Measurements from ENCODE around the gene PIP4K2B.

The PIP4K2B gene

DNA sequence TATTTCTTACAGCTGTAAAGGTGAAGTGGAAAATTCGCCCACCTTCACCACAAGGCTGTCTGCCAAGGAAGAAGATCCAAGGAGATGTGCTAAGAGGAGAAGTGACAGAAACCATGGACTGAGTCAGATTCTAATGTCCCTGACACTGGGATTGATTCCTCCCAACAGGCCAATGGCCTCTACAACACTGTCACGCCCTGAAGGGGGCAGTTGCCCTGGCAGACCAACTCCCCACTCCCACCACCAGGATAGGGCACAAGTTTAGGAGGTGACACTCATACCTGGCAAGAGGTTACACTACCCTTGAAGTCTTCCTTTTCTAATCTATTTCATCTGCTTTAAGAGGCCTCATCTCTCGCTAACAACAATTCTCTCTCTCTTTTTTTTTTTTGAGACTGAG lies 16.1 kb downstream of the PIP4K2B start:
- DNase-seq (ENCODE audit: low read depth), result no peak

DNA sequence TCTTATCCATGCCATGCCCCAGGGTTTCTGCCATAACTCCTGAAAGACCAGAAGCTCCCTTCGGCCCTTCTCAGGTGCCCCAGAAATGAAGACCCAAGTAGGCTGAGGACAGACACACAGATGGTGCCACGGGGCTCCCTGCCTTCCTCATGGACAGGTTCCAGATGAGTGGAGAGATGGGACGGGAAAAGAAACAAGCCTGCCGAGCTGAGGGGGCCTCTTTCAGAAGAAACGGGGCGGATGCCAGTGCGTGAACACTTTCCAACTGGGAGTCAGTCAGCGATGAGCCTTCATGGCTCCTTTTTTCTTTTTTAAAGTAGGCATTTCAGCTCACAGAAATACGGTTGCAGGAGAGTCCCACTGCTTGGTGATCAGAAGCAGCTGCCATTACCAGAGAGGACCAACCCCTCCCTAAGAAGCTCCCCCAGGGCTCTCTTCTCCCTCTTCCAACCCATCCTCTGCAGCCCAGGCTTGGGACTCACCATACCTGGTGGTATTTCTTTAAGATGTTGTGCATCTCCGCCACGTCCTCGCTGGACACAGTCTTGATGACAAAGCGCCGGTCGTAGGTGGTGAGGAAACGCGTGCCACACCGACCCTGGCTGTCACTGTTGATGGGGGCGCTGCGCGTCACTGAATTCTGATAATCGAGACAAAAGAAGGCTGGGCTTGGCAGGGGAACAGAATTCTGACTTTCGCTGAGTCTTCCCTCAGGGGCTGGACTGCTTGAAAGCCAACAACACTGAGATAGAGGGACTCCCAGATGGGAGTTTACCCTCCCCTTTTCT lies 19.2 kb downstream of the PIP4K2B start:
- no peak for DNase-seq (ENCODE audit: low read depth)
- no peak overlapping the region for H3K4me3 ChIP-seq (ENCODE audit: low read depth, low read length)

More for the DNA sequence above, 16.1 kb downstream of the PIP4K2B start:
- no peak overlapping the region for H3K4me3 ChIP-seq (ENCODE audit: low read depth, low read length)

- no peak overlapping the region for H3K4me3 ChIP-seq (ENCODE audit: low read depth, low read length)
- DNase-seq (ENCODE audit: low read depth), result no peak
Measured at GRCh38 chr17:38777641-38778250, 21.6 kb downstream of the PIP4K2B start.

- DNase-seq (ENCODE audit: low read depth), result no peak
Measured at GRCh38 chr17:38773258-38773657, 26.1 kb downstream of the PIP4K2B start.

GRCh38 chr17:38768417-38768816 lies 30.9 kb downstream of the PIP4K2B start:
- H3K4me3 ChIP-seq (ENCODE audit: low read depth, low read length), result no peak overlapping the region
- no peak for DNase-seq (ENCODE audit: low read depth)

More at GRCh38 chr17:38773258-38773657, 26.1 kb downstream of the PIP4K2B start:
- H3K4me3 ChIP-seq (ENCODE audit: low read depth, low read length), result no peak overlapping the region

DNA sequence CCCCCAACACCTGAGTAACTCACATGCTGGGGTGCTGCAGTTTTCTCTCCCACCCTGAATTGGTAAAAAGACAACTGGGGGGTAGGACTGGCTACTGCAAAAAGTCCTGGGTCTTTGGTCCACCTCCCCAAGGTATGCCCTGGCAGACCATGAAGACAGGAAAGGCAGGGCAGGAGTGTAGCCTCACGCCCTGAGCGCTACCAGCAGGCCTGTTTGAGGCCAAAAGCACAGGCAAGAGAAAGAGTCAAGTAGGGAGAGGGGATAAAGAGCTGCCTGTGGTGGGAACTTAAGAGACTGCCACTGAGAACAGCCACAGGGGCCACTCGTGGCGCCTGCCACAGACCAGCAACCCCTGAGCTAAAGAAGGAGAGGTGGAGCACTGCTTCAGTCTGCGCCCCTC lies 33.0 kb downstream of the PIP4K2B start:
- no peak overlapping the region for H3K4me3 ChIP-seq (ENCODE audit: low read depth, low read length)
- no peak for DNase-seq (ENCODE audit: low read depth)

GRCh38 chr17:38762231-38762630 lies 37.1 kb downstream of the PIP4K2B start:
- no peak for DNase-seq (ENCODE audit: low read depth)
- no peak overlapping the region for H3K4me3 ChIP-seq (ENCODE audit: low read depth, low read length)

DNA sequence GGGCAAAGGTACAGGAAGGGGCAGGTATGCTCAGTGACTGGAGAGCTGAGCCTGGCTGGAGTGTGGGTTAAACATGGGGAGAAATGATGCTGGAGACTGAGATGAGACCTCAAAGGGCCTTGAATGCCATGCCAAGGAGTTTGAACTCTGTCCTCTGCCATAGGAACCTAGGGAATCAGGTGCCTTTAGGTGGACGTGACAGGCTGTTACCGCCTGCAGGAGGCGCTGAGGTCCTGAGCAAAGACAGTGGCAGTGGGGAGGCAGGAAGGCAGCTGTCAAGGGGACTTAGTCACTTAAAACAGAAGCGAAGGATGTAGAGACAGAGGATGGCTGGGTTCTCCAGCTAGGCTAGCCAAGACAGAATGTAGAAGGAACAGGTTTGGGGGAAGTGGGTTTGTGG lies 37.7 kb downstream of the PIP4K2B start:
- DNase-seq (ENCODE audit: low read depth), result no peak
- H3K4me3 ChIP-seq (ENCODE audit: low read depth, low read length), result no peak overlapping the region

GRCh38 chr17:38753071-38753506 lies 46.3 kb downstream of the PIP4K2B start:
- DNase-seq (ENCODE audit: low read depth), result no peak
- H3K4me3 ChIP-seq (ENCODE audit: low read depth, low read length), result peak overlapping the region; percentile 97

- DNase-seq (ENCODE audit: low read depth), result peak; percentile 98
- peak within 1 kb of the TSS; percentile 97 for H3K4me3 ChIP-seq (ENCODE audit: low read depth, low read length)
Measured at GRCh38 chr17:38752308-38753070, 46.9 kb downstream of the PIP4K2B start, which contains the start of gene PSMB3. PSMB3 (plus strand) TSS chr17:38752741; CDS start chr17:38752827, 86 bp downstream.

DNA sequence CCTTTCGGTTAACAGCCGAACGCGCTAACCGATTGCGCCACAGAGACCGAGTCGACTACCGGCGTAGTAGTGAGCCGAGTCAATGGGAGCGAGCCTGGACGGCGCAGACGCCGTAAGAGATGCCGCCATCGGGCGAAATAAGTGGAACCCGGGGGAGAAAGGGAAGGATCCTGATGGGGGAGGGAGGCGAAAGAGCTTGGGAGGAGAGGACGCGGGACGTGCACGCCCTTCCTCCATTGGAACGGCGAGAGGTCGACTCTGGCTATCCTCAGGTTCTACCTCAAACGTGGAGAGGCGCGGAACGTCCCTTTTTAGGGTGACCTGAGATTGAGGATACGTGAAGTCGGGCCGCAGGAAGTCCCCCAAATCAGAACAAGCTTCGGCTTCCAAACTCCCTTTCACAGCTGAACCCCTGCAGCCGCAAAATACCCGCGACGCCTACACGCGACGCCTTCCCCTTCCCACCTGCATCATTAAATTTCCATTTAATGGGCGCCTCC lies 47.5 kb downstream of the PIP4K2B start:
- DNase-seq (ENCODE audit: low read depth), result peak; percentile 61
- H3K4me3 ChIP-seq (ENCODE audit: low read depth, low read length), result peak overlapping the region; percentile 97

GRCh38 chr17:38751144-38751807 lies 48.1 kb downstream of the PIP4K2B start:
- no peak for DNase-seq (ENCODE audit: low read depth)
- H3K4me3 ChIP-seq (ENCODE audit: low read depth, low read length), result peak overlapping the region; percentile 97

- peak overlapping the region; percentile 97 for H3K4me3 ChIP-seq (ENCODE audit: low read depth, low read length)
- no peak for DNase-seq (ENCODE audit: low read depth)
Measured at GRCh38 chr17:38750312-38751121, 48.8 kb downstream of the PIP4K2B start.

- no peak for DNase-seq (ENCODE audit: low read depth)
- peak overlapping the region; percentile 65 for H3K4me3 ChIP-seq (ENCODE audit: low read depth, low read length)
Measured at GRCh38 chr17:38750044-38750311, 49.4 kb downstream of the PIP4K2B start.

GRCh38 chr17:38749223-38750043 lies 49.9 kb downstream of the PIP4K2B start:
- no peak for DNase-seq (ENCODE audit: low read depth)
- peak overlapping the region; percentile 65 for H3K4me3 ChIP-seq (ENCODE audit: low read depth, low read length)

DNA sequence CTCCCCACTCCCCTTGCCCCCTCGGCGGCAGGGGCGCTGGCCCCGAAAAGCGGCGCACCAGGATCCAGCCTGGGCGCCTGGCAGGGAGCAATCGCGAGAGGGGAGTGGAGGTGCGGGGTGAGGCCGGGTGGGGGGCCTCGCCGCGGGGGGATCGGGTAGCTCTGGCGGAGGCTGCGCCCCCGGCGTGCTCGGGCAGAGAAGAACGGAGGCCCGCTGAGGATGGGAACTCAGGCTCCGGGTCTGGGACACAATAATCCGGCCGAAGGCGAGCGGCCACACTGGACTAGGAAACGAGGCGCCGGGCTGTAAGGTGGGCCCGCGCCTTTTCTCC lies 50.5 kb downstream of the PIP4K2B start:
- DNase-seq (ENCODE audit: low read depth), result no peak
- H3K4me3 ChIP-seq (ENCODE audit: low read depth, low read length), result peak overlapping the region; percentile 65

DNA sequence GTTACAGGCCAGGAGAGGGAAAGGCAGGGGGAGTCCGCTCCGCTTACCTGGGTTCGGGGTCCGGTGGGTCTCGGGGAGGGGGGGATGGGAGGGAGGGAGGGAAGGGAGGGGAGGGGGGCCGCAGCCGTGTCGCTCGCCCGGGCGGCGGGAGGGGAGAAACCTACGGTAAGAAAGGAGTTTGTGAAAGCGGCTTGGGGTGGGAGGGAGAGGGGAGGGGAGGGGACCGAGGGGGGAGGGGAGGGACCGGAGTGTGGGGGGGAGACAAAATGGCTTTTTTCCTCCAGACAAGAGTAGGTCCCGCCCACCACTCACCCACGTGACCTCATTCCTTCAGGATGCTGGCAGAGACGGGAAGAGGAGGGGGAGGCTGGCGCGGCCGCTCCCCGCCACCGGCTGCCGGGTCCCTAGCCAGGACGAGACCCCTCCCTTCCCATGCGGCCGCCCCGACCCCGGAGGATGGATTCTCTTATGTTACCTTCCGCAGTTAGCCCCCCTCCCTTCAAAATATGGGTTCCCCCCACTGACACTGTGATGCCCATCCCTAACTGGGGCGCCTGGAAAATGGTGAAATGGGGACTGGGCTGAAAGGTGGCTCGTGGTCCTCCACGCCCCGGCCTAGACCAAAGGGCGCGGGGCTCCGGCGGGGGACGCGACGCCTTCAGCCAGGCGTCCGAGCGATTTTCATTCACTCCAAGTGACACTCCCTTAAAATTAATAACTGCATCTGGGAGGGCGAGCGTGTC lies 51.0 kb downstream of the PIP4K2B start, which contains the start of gene PCGF2:
PCGF2 (minus strand) TSS at position 188 of the 743 bp plus-strand sequence. CDS start 7,934 bp downstream, outside the sequence.
- H3K4me3 ChIP-seq (ENCODE audit: low read depth, low read length), result peak within 1 kb of the TSS; percentile 65
- DNase-seq (ENCODE audit: low read depth), result peak; percentile 52
